Bronchial epithelial cell (primary cell): ENCODE results near the gene SLC6A12. TPM values are rescaled to one million over a fixed set of nuclear protein-coding genes. Genes with fewer than 3 reads are reported as not detected.

Experiments
- DNase-seq: peaks from one replicate; pipeline ENCODE4 v3.0.0-alpha.2; 2010; ENCODE audit warnings: low read depth
- FAIRE-seq: peaks from 2 replicates; lab custom pipeline; 2011; peaks lifted over from hg19 to GRCh38; lab: Jason Lieb, UNC
- H3K27me3 ChIP-seq: 2 replicates; pipeline ENCODE4 v1.5.1; 2011; ENCODE audit warnings: low read length; ENCODE audit not compliant: control insufficient read depth, insufficient read depth
- H3K36me3 ChIP-seq: 2 replicates; pipeline ENCODE4 v1.5.1; 2011; ENCODE audit warnings: low read length; ENCODE audit not compliant: control insufficient read depth, insufficient read depth
- H3K4me3 ChIP-seq: 2 replicates; pipeline ENCODE4 v1.5.1; 2011; ENCODE audit warnings: mild to moderate bottlenecking, low read depth, low read length, control low read depth
- total RNA-seq: library from RNA; depleted of rRNA; stranded (reverse); fragments of >200 nt; gene quantifications from 2 replicates; pipeline ENCODE4 v1.2.1, GENCODE V29; 2014
- TF ChIP-seq, protein P1 (sequence below): IDR thresholded peaks from 2 replicates; pipeline ENCODE4 v1.5.1; 2011; ENCODE audit warnings: mild to moderate bottlenecking, moderate library complexity, low read length, control low read depth, inconsistent platforms; ENCODE audit not compliant: insufficient read depth, severe bottlenecking

SLC6A12 gene
- total RNA-seq, 1 donor from 2014 or later, result not detected

DNA sequence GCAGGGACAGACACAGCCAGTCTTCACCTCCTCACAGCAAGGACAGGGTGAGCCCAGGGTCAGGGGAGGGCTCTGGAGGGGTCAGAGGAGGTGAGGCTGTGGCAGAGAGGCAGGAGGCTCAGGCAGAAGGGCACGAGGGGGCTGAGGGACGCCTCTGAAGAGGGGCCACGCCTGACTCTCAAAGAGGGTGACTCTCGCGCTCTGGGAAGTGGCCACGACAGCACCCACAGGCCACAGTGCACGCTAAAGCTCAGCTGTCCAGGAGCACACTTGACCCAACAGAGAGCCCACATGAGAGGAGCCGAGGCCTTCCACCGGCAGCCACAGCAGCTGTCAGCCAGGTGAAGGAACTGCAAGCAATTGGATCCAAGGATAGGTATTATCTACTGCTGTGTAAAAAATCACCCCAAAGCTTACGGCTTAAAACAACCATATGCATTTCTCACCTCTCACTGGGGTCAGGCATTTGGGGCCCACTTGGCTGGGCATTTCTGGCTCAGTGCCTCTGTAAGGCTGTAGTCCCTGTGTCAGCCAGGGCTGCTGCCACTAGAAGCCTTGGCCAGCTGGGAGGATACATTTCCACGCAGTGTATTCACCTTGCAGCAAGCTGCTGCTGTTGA is 27.8 kb downstream of the SLC6A12 start:
- no peaks in the 10 kb centered on the region for H3K27me3 ChIP-seq
- FAIRE-seq, result no peak
- TF ChIP-seq, protein P1, sequence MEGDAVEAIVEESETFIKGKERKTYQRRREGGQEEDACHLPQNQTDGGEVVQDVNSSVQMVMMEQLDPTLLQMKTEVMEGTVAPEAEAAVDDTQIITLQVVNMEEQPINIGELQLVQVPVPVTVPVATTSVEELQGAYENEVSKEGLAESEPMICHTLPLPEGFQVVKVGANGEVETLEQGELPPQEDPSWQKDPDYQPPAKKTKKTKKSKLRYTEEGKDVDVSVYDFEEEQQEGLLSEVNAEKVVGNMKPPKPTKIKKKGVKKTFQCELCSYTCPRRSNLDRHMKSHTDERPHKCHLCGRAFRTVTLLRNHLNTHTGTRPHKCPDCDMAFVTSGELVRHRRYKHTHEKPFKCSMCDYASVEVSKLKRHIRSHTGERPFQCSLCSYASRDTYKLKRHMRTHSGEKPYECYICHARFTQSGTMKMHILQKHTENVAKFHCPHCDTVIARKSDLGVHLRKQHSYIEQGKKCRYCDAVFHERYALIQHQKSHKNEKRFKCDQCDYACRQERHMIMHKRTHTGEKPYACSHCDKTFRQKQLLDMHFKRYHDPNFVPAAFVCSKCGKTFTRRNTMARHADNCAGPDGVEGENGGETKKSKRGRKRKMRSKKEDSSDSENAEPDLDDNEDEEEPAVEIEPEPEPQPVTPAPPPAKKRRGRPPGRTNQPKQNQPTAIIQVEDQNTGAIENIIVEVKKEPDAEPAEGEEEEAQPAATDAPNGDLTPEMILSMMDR, result no peak

DNA sequence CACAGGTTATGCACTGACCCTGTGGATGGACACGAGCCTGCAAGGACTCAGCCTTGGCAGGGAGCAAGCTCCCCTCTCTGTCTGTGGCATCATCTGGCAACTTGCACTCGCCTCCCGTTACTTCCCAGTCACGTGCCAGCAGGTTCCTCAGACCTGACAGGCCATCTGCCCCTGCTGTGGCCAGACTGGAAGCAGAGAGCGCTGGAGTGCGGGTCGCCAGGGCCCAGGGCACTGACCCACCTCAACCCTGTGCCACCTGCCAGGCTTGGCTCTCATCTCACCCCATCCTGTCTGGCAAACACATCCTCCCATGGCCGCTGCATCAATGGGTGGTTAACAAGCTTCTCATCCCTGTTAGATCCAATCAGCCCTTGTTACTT is 28.4 kb downstream of the SLC6A12 start:
- Histone ChIP-seq H3K27me3 (no peaks in the 10 kb centered on the region), H3K36me3 (no peaks in the 10 kb centered on the region), H3K4me3 (no peak overlapping the region)
- TF ChIP-seq, protein P1, result no peak
- FAIRE-seq (no peak), DNase-seq (no peak)

More for the DNA sequence above, 27.8 kb downstream of the SLC6A12 start:
- no peaks in the 10 kb centered on the region for H3K36me3 ChIP-seq
- DNase-seq, result no peak
- H3K4me3 ChIP-seq, result no peak overlapping the region

DNA sequence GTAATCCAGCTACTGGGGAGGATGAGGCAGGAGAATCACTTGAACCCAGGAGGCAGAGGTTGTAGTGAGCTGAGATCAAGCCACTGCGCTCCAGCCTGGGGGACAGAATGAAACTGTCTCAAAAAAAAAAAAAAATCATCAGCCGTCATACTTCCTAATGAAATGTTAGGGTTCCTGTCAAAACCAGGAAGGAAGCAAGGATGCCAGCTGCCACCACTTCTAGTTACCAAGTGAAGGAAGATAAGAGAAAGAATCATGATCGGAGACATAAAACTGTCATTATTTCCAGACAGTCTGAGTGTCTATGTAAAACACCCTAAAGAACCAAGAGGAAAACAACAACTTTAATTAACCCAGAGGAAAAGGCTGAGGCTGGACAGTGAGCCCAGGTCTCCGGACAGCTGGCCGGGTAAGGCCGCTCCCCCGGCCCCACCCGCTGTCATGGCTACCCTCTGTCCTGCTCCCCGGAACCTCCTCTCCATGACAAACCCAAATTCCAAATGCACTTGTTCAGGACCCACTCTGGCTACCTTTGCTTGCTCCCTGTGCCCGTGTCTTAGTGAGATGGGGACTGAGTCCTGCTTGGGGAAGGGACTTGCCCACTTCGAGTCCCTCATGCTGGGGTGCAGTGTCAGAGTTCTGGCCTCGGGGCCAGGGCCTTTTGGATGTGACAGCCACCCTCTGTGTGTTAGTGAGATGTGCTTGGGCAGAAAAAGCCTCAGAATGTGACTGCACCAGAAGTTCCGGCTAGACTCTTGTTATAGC is 29.0 kb downstream of the SLC6A12 start:
- FAIRE-seq (no peak), DNase-seq (no peak)
- no peaks in the 10 kb centered on the region for H3K36me3 ChIP-seq
- no peaks in the 10 kb centered on the region for H3K27me3 ChIP-seq
- no peak overlapping the region for H3K4me3 ChIP-seq
- TF ChIP-seq, protein P1, result no peak

DNA sequence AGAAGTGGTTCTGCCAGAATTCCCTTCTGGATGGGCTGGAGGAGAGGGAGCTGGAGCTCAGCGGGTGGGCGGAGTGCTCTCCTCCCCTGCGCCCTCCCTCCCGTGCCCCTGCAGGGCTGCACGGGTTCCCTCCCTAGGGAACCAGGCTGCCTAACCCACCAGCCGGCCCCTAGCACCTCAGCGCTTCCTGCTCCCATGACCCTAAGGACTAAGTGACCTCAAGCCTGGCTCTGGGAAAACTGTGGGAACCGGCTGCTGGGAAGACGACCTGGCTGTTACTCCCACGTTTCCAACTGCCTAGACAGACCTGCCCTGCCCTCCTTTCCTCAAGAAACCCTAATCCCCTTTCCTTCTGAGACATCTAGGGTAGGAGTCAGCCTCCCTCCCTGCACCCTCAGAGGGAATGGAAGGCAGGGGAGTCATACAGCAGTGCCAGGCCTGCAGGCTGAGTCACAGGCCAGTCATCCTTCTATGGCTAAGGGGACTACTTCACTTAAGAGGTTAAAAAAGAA is 31.5 kb downstream of the SLC6A12 start:
- Histone ChIP-seq H3K36me3 (no peaks in the 10 kb centered on the region), H3K27me3 (peaks cover 1% of the 10 kb centered on the region), H3K4me3 (no peak overlapping the region)
- no peak for FAIRE-seq
- TF ChIP-seq, protein P1, result no peak
- peak; percentile 84 for DNase-seq

GRCh38 chr12:181921-182320 is 32.0 kb downstream of the SLC6A12 start:
- Histone ChIP-seq H3K4me3 (no peak overlapping the region), H3K36me3 (no peaks in the 10 kb centered on the region), H3K27me3 (peaks cover 1% of the 10 kb centered on the region)
- no peak for FAIRE-seq
- DNase-seq, result no peak
- TF ChIP-seq, protein P1, result no peak
